Measurements from ENCODE around the gene ZNF384. TPM values are rescaled to one million over a fixed set of nuclear protein-coding genes. Genes with fewer than 3 reads are reported as not detected.

The ZNF384 gene
- total RNA-seq (33.8 and 34.5 TPM in 2 replicates), polyA plus RNA-seq (35.8 and 41.8 TPM in 2 replicates)

DNA sequence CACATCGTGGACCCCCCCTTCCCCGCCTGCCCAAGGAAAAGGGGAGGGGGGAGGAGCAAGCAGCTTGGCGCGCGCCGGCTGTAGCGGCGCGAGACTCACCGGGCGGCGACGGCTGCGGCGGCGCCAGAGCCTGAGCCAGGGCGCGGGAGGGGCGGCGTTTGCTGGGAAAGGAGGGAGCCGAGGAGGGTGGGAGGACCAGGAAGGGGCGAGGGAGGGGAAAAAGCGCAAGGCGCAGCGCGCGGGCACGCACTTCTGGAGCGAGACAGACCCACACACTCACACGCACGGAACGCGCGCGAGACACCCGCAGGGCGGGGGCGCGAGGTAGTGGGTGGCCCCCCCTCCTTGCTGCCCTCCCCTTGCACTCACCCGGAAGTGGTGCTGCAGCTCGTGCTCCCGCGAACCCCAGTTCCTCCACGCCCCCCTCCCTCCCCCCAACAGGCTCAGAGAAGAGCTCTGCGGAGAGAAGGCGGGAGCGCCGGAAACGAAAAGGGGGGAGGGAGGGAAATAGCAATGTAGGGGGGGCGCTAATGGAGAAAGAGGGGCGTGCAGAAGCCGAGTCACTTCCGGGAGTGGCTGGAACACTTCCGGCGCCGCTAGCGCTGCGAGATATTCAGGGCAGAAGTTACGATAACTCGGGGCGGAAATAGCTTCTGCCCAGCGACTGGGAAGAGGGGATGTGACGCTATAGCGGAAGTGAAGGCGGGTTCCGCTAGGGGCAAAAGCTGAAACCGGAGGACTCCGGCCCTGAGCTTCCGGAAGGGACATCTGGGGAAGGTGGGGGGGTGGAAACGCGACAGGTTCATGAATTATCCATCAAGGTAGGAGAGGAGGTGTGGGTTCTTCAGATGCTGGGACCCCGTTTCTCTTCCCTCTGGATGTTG lies at the start of gene ZNF384:
ZNF384 (minus strand) TSS at position 377 of the 884 bp plus-strand sequence. CDS start 9,855 bp downstream, outside the sequence.
- Histone ChIP-seq H3K4me2 (peak within 1 kb of the TSS; percentile 95), H3K36me3 (replicated peaks; ENCODE audit: insufficient read depth, low read depth) (no peaks in the 10 kb centered on the region), H3K4me3 (peak within 1 kb of the TSS; percentile 44), H3K9me2 (replicated peaks; ENCODE audit: insufficient read depth) (no peaks in the 10 kb centered on the region), H3K9me3 (ENCODE audit: low read depth) (no peaks in the 10 kb centered on the region), H3K27me3 (no peaks in the 10 kb centered on the region), H4K20me1 (ENCODE audit: insufficient read depth, poor library complexity, severe bottlenecking) (peaks cover 10% of the 10 kb centered on the region), H3K27ac (peak within 1 kb of the TSS; percentile 95), H3K4me1 (ENCODE audit: insufficient read depth) (peaks cover 18% of the 10 kb centered on the region), H3K79me2 (peaks cover 60% of the 10 kb centered on the region), H2AFZ (peak within 1 kb of the TSS; percentile 39)
- WGBS (ENCODE audit: low lambda C conversion rate, missing lambda C conversion rate), result 2% methylated on average over 21 of the region's 72 CpGs
- DNase-seq (ENCODE audit: low spot score), result peak; percentile 98
- TF ChIP-seq EZH2 (IDR thresholded peaks at IDR 0.05; ENCODE audit: borderline replicate concordance) (no peak), EZH2phosphoT487 (IDR thresholded peaks at IDR 0.05; ENCODE audit: low read depth, severe bottlenecking, unreplicated experiment) (no peak)
- TF ChIP-seq, protein P1, sequence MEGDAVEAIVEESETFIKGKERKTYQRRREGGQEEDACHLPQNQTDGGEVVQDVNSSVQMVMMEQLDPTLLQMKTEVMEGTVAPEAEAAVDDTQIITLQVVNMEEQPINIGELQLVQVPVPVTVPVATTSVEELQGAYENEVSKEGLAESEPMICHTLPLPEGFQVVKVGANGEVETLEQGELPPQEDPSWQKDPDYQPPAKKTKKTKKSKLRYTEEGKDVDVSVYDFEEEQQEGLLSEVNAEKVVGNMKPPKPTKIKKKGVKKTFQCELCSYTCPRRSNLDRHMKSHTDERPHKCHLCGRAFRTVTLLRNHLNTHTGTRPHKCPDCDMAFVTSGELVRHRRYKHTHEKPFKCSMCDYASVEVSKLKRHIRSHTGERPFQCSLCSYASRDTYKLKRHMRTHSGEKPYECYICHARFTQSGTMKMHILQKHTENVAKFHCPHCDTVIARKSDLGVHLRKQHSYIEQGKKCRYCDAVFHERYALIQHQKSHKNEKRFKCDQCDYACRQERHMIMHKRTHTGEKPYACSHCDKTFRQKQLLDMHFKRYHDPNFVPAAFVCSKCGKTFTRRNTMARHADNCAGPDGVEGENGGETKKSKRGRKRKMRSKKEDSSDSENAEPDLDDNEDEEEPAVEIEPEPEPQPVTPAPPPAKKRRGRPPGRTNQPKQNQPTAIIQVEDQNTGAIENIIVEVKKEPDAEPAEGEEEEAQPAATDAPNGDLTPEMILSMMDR (IDR thresholded peaks at IDR 0.05; ENCODE audit: poor library complexity), result no peak

DNA sequence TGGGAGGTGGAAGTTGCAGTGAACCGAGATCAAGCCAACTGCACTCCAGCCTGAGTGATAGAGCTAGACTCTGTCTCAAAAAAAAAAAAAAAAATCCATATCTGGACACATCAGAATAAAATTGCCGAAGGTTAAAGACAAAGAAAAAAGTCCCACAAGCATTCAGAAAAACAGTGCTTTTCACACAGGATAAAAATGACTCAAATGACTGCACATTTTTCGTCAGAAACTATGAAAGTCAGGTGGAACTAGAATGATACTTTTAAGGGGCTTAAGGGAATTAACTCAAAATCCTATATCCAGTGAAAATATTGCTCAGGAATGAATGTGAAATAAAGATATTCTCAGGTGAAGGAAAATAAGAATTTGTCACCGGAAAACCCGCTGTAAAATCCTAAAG lies 47.6 kb upstream of the ZNF384 start:
- Histone ChIP-seq H3K27me3 (no peaks in the 10 kb centered on the region), H3K9me3 (ENCODE audit: low read depth) (no peaks in the 10 kb centered on the region), H3K4me1 (ENCODE audit: insufficient read depth) (no peaks in the 10 kb centered on the region), H3K4me3 (no peak overlapping the region), H3K79me2 (no peaks in the 10 kb centered on the region), H2AFZ (no peak overlapping the region), H4K20me1 (ENCODE audit: insufficient read depth, poor library complexity, severe bottlenecking) (no peaks in the 10 kb centered on the region), H3K27ac (no peak overlapping the region), H3K4me2 (no peak overlapping the region), H3K9me2 (replicated peaks; ENCODE audit: insufficient read depth) (no peaks in the 10 kb centered on the region), H3K36me3 (replicated peaks; ENCODE audit: insufficient read depth, low read depth) (no peaks in the 10 kb centered on the region)
- TF ChIP-seq EZH2 (IDR thresholded peaks at IDR 0.05; ENCODE audit: borderline replicate concordance), result no peak
- TF ChIP-seq, protein P1 (IDR thresholded peaks at IDR 0.05; ENCODE audit: poor library complexity), result no peak
- TF ChIP-seq EZH2phosphoT487 (IDR thresholded peaks at IDR 0.05; ENCODE audit: low read depth, severe bottlenecking, unreplicated experiment), result no peak
- DNase-seq (ENCODE audit: low spot score), result no peak
- WGBS (ENCODE audit: low lambda C conversion rate, missing lambda C conversion rate), result 88% methylated on average over 5 of the region's 5 CpGs

DNA sequence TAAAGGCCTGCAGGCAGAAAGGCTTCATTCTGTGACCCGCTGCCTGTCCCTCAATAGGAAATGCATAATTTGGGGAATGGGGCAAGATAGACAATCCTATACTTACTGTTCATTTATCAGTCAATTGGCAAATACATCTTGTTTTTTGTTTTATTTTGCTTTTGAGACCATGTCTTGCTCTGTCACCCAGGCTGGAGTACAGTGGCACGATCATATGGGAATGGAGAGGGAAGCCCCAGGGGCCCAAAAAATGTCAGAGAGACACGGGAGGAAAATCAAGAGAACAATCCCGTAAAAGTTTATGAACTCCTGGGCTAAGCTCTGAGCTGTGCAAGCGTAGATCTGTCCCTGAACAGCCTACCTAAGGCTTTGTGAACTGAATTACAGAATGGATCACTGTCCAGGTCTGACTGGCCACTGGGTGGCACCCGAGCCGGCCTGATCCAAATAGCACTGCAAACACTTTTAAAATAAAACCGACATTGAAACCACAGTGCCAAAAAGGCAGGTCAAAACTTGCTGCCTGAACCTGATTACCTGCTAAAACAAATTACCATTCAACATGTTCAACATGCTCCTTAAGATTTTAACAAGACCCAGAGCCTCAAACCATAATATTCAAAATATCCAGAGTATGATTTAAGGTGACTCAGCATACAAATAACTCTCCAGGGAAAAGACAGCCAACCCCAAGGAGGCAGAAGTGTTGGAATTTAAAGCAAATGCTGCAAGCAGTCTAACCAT lies 46.4 kb upstream of the ZNF384 start:
- Histone ChIP-seq H4K20me1 (ENCODE audit: insufficient read depth, poor library complexity, severe bottlenecking) (no peaks in the 10 kb centered on the region), H3K4me3 (no peak overlapping the region), H3K36me3 (replicated peaks; ENCODE audit: insufficient read depth, low read depth) (no peaks in the 10 kb centered on the region), H3K27ac (no peak overlapping the region), H3K27me3 (no peaks in the 10 kb centered on the region), H3K4me1 (ENCODE audit: insufficient read depth) (no peaks in the 10 kb centered on the region), H3K9me3 (ENCODE audit: low read depth) (no peaks in the 10 kb centered on the region), H2AFZ (no peak overlapping the region), H3K9me2 (replicated peaks; ENCODE audit: insufficient read depth) (no peaks in the 10 kb centered on the region), H3K4me2 (no peak overlapping the region), H3K79me2 (no peaks in the 10 kb centered on the region)
- peak; percentile 75 for DNase-seq (ENCODE audit: low spot score)
- WGBS (ENCODE audit: low lambda C conversion rate, missing lambda C conversion rate), result 42% methylated on average over 8 of the region's 8 CpGs
- TF ChIP-seq EZH2 (IDR thresholded peaks at IDR 0.05; ENCODE audit: borderline replicate concordance) (no peak), EZH2phosphoT487 (IDR thresholded peaks at IDR 0.05; ENCODE audit: low read depth, severe bottlenecking, unreplicated experiment) (no peak)
- TF ChIP-seq, protein P1 (IDR thresholded peaks at IDR 0.05; ENCODE audit: poor library complexity), result peak; percentile 84
